Measurements from ENCODE around the gene PSMD9.

The PSMD9 gene

DNA sequence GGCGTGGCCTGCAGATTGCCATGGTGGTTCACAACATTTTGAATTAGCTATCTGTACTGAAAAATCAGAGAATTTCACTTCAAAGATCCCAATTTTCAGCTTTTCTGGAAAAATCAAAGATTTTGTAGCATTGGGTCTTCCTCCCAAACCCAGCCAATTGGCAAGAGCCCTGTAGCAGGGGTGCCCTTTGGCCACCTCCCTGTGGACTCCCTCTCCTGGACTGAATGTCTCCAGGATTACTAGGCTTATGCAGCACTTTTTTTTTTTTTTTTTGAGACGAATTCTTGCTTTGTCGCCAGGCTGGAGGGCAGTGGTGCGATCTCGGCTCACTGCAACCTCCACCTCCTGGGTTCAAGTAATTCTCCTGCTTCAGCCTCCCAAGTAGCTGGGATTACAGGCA is 9.7 kb downstream of the PSMD9 start:
- peaks cover 12% of the 10 kb centered on the region; the same call in 1 of the 2 replicates for H3K79me2 ChIP-seq (ENCODE audit: insufficient read depth, low read length)
- no peaks in the 10 kb centered on the region for H3K9me3 ChIP-seq (ENCODE audit: insufficient read depth, low read depth, low read length)
- peaks cover 60% of the 10 kb centered on the region; the same call in 1 of the 2 replicates for H3K36me3 ChIP-seq (ENCODE audit: insufficient read depth, low read length)
- H3F3A ChIP-seq (ENCODE audit: low read depth): no peaks in the 10 kb centered on the region
- no peak overlapping the region for H3K4me2 ChIP-seq (ENCODE audit: low read depth, low read length, poor library complexity, severe bottlenecking)
- no peaks in the 10 kb centered on the region for H3K27me3 ChIP-seq (ENCODE audit: insufficient read depth, low read length, poor library complexity, severe bottlenecking)
- no peak overlapping the region for H3K4me3 ChIP-seq (ENCODE audit: low read length, poor library complexity, severe bottlenecking)
- peaks cover 11% of the 10 kb centered on the region for H3K4me1 ChIP-seq (ENCODE audit: insufficient read depth, low read length, poor library complexity, severe bottlenecking)
- H4K20me1 ChIP-seq (ENCODE audit: insufficient read depth, low read length, poor library complexity, severe bottlenecking): peaks cover 10% of the 10 kb centered on the region
- H3K9ac ChIP-seq (ENCODE audit: low read depth, low read length, poor library complexity, severe bottlenecking): no peak overlapping the region
- TF ChIP-seq, protein P1, sequence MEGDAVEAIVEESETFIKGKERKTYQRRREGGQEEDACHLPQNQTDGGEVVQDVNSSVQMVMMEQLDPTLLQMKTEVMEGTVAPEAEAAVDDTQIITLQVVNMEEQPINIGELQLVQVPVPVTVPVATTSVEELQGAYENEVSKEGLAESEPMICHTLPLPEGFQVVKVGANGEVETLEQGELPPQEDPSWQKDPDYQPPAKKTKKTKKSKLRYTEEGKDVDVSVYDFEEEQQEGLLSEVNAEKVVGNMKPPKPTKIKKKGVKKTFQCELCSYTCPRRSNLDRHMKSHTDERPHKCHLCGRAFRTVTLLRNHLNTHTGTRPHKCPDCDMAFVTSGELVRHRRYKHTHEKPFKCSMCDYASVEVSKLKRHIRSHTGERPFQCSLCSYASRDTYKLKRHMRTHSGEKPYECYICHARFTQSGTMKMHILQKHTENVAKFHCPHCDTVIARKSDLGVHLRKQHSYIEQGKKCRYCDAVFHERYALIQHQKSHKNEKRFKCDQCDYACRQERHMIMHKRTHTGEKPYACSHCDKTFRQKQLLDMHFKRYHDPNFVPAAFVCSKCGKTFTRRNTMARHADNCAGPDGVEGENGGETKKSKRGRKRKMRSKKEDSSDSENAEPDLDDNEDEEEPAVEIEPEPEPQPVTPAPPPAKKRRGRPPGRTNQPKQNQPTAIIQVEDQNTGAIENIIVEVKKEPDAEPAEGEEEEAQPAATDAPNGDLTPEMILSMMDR (conservative IDR thresholded peaks at IDR 0.05; ENCODE audit: low read length): no peak
- no peak for TF ChIP-seq EZH2phosphoT487 (IDR thresholded peaks at IDR 0.05; ENCODE audit: borderline replicate concordance)
- H3K9me2 ChIP-seq (replicated peaks; ENCODE audit: low read depth, low read length): no peaks in the 10 kb centered on the region
- H2AFZ ChIP-seq (ENCODE audit: low read length): no peak overlapping the region

DNA sequence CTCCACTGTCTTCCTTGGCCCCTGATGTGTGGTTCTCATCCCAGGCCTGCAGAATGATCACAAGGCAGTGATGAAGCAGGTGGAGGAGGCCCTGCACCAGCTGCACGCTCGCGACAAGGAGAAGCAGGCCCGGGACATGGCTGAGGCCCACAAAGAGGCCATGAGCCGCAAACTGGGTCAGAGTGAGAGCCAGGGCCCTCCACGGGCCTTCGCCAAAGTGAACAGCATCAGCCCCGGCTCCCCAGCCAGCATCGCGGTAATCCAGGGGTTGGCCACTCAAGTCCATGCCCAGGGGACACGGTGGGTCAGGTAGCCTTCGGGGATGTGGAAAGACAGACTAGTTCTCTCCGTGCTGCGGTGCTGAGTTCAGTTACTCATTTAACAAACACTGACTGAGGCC is 11.0 kb downstream of the PSMD9 start:
- Histone ChIP-seq H2AFZ (ENCODE audit: low read length) (no peak overlapping the region), H4K20me1 (ENCODE audit: insufficient read depth, low read length, poor library complexity, severe bottlenecking) (no peaks in the 10 kb centered on the region), H3K4me2 (ENCODE audit: low read depth, low read length, poor library complexity, severe bottlenecking) (no peak overlapping the region), H3K4me3 (ENCODE audit: low read length, poor library complexity, severe bottlenecking) (no peak overlapping the region), H3K9me2 (replicated peaks; ENCODE audit: low read depth, low read length) (no peaks in the 10 kb centered on the region), H3K9ac (ENCODE audit: low read depth, low read length, poor library complexity, severe bottlenecking) (no peak overlapping the region), H3K27me3 (ENCODE audit: insufficient read depth, low read length, poor library complexity, severe bottlenecking) (no peaks in the 10 kb centered on the region), H3K79me2 (ENCODE audit: insufficient read depth, low read length) (peaks cover under 1% of the 10 kb centered on the region; the same call in 1 of the 2 replicates), H3K4me1 (ENCODE audit: insufficient read depth, low read length, poor library complexity, severe bottlenecking) (no peaks in the 10 kb centered on the region), H3K9me3 (ENCODE audit: insufficient read depth, low read depth, low read length) (no peaks in the 10 kb centered on the region), H3F3A (ENCODE audit: low read depth) (no peaks in the 10 kb centered on the region), H3K36me3 (ENCODE audit: insufficient read depth, low read length) (peaks cover 67% of the 10 kb centered on the region; the same call in 1 of the 2 replicates)
- no peak for TF ChIP-seq EZH2phosphoT487 (IDR thresholded peaks at IDR 0.05; ENCODE audit: borderline replicate concordance)
- TF ChIP-seq, protein P1 (conservative IDR thresholded peaks at IDR 0.05; ENCODE audit: low read length): no peak

DNA sequence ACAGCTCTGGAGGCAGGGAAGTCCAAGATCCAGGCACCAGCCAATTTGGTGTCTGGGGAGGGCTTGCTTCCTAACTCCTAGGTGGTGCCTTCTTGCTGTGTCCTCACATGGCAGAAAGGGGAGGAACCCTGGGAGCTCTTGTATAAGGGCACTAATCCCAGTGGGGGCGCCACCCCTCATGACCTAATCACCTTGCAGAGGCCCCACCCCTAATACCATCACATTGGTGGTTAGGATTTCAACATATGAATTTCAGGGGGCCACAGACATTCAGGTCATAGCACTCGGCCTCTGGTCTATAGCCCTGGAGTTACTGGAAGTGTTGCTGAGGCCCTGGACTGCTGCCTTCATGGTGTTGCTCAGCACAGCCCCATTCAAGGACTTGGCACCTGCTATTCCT is 14.6 kb downstream of the PSMD9 start:
- Histone ChIP-seq H3K27me3 (ENCODE audit: insufficient read depth, low read length, poor library complexity, severe bottlenecking) (no peaks in the 10 kb centered on the region), H3K4me3 (ENCODE audit: low read length, poor library complexity, severe bottlenecking) (no peak overlapping the region), H2AFZ (ENCODE audit: low read length) (no peak overlapping the region), H3K9ac (ENCODE audit: low read depth, low read length, poor library complexity, severe bottlenecking) (no peak overlapping the region), H3K36me3 (ENCODE audit: insufficient read depth, low read length) (peaks cover 55% of the 10 kb centered on the region; the same call in 1 of the 2 replicates), H3K9me2 (replicated peaks; ENCODE audit: low read depth, low read length) (no peaks in the 10 kb centered on the region), H3F3A (ENCODE audit: low read depth) (no peaks in the 10 kb centered on the region), H3K79me2 (ENCODE audit: insufficient read depth, low read length) (no peaks in the 10 kb centered on the region), H4K20me1 (ENCODE audit: insufficient read depth, low read length, poor library complexity, severe bottlenecking) (no peaks in the 10 kb centered on the region), H3K9me3 (ENCODE audit: insufficient read depth, low read depth, low read length) (no peaks in the 10 kb centered on the region), H3K4me1 (ENCODE audit: insufficient read depth, low read length, poor library complexity, severe bottlenecking) (no peaks in the 10 kb centered on the region), H3K4me2 (ENCODE audit: low read depth, low read length, poor library complexity, severe bottlenecking) (no peak overlapping the region)
- no peak for TF ChIP-seq EZH2phosphoT487 (IDR thresholded peaks at IDR 0.05; ENCODE audit: borderline replicate concordance)
- TF ChIP-seq, protein P1 (conservative IDR thresholded peaks at IDR 0.05; ENCODE audit: low read length): no peak

Measured in Loucy (cell line).